Astrocyte (in vitro differentiated cells and primary cell): ENCODE measurements around the gene DENND1B. TPM values are rescaled to one million over a fixed set of nuclear protein-coding genes. Genes with fewer than 3 reads are reported as not detected.

Experiments
- DNase-seq: peaks from one replicate; pipeline ENCODE4 v3.0.0-alpha.2; 2010; ENCODE audit warnings: low read depth
- FAIRE-seq: peaks from 2 replicates; lab custom pipeline; 2011; peaks lifted over from hg19 to GRCh38; lab: Jason Lieb, UNC
- H2AFZ ChIP-seq: 2 replicates; pipeline ENCODE4 v1.6.0; 2012; ENCODE audit warnings: low read depth, low read length, inconsistent platforms
- H3K27ac ChIP-seq: 2 replicates; pipeline ENCODE4 v1.5.1; 2011; ENCODE audit warnings: low read depth, low read length, inconsistent platforms
- H3K27me3 ChIP-seq: 2 replicates; pipeline ENCODE4 v1.6.0; 2011; ENCODE audit warnings: low read length, inconsistent platforms; ENCODE audit not compliant: insufficient read depth
- H3K36me3 ChIP-seq: 2 replicates; pipeline ENCODE4 v1.5.1; 2011; ENCODE audit warnings: low read length, inconsistent platforms; ENCODE audit not compliant: insufficient read depth
- H3K4me1 ChIP-seq: 2 replicates; pipeline ENCODE4 v1.5.1; 2011; ENCODE audit warnings: low read length, inconsistent platforms; ENCODE audit not compliant: insufficient read depth
- H3K4me2 ChIP-seq: 2 replicates; pipeline ENCODE4 v1.6.0; 2012; ENCODE audit warnings: low read length, inconsistent platforms
- H3K4me3 ChIP-seq: 2 replicates; pipeline ENCODE4 v1.5.1; 2011; ENCODE audit warnings: low read depth, mild to moderate bottlenecking, low read length, inconsistent platforms; ENCODE audit not compliant: insufficient read depth
- H3K79me2 ChIP-seq: 2 replicates; pipeline ENCODE4 v1.6.0; 2012; ENCODE audit warnings: mild to moderate bottlenecking, low read length, inconsistent platforms; ENCODE audit not compliant: insufficient read depth
- H3K9ac ChIP-seq: 2 replicates; pipeline ENCODE4 v1.6.0; 2012; ENCODE audit warnings: mild to moderate bottlenecking, low read length, inconsistent platforms
- H3K9me3 ChIP-seq: 2 replicates; pipeline ENCODE4 v1.5.1; 2012; ENCODE audit warnings: low read depth, mild to moderate bottlenecking, low read length, inconsistent platforms; ENCODE audit not compliant: insufficient read depth
- H4K20me1 ChIP-seq: 2 replicates; pipeline ENCODE4 v1.6.0; 2012; ENCODE audit warnings: low read length, inconsistent platforms; ENCODE audit not compliant: insufficient read depth
- H3K27ac Mint-ChIP-seq: one replicate; pipeline ENCODE4 v1.8.0; 2021; ENCODE audit warnings: mild to moderate bottlenecking, mixed read lengths; ENCODE audit not compliant: unreplicated experiment
- H3K27me3 Mint-ChIP-seq: one replicate; pipeline ENCODE4 v1.8.0; 2021; ENCODE audit warnings: low read depth, mixed read lengths; ENCODE audit not compliant: unreplicated experiment
- H3K36me3 Mint-ChIP-seq: one replicate; pipeline ENCODE4 v1.8.0; 2021; ENCODE audit warnings: low read depth, mixed read lengths; ENCODE audit not compliant: unreplicated experiment
- H3K4me1 Mint-ChIP-seq: one replicate; pipeline ENCODE4 v1.8.0; 2021; ENCODE audit warnings: low read depth, mixed read lengths; ENCODE audit not compliant: unreplicated experiment
- H3K4me3 Mint-ChIP-seq: one replicate; pipeline ENCODE4 v1.8.0; 2021; ENCODE audit warnings: mild to moderate bottlenecking, moderate library complexity, mixed read lengths; ENCODE audit not compliant: unreplicated experiment
- H3K9me3 Mint-ChIP-seq: one replicate; pipeline ENCODE4 v1.8.0; 2021; ENCODE audit warnings: mild to moderate bottlenecking, mixed read lengths; ENCODE audit not compliant: unreplicated experiment
- CTCF ChIP-seq: IDR thresholded peaks from 2 replicates; pipeline ENCODE4 v1.5.1; 2011; ENCODE audit warnings: low read depth, mild to moderate bottlenecking, inconsistent platforms, low read length, moderate library complexity; ENCODE audit not compliant: insufficient read depth
- EZH2 ChIP-seq: IDR thresholded peaks from 2 replicates; pipeline ENCODE4 v1.6.1; 2012; ENCODE audit warnings: mild to moderate bottlenecking, low read length, inconsistent platforms; ENCODE audit not compliant: insufficient read depth
- total RNA-seq: library from RNA; stranded (reverse); gene quantifications from 2 replicates; pipeline ENCODE4 v1.2.1, GENCODE V29; 2021

The DENND1B gene
- total RNA-seq, 1 donor from 2014 or later, result 9.6 TPM

GRCh38 chr1:197808880-197809279, 33.6 kb upstream of the DENND1B start:
- H3K9me3 ChIP-seq, result no peaks in the 10 kb centered on the region
- H3K4me1 Mint-ChIP-seq, result no peaks in the 10 kb centered on the region
- H3K4me3 Mint-ChIP-seq, result no peak overlapping the region
- no peaks in the 10 kb centered on the region for H3K9me3 Mint-ChIP-seq
- H3K4me2 ChIP-seq, result no peak overlapping the region
- no peak for FAIRE-seq
- H3K4me1 ChIP-seq, result no peaks in the 10 kb centered on the region
- no peak overlapping the region for H2AFZ ChIP-seq
- TF ChIP-seq CTCF, result no peak
- no peak for TF ChIP-seq EZH2
- H3K4me3 ChIP-seq, result no peak overlapping the region
- H3K27me3 Mint-ChIP-seq, result no peaks in the 10 kb centered on the region
- H3K27ac Mint-ChIP-seq, result no peak overlapping the region
- no peaks in the 10 kb centered on the region for H3K36me3 ChIP-seq
- no peaks in the 10 kb centered on the region for H3K27me3 ChIP-seq
- no peaks in the 10 kb centered on the region for H4K20me1 ChIP-seq
- no peak overlapping the region for H3K27ac ChIP-seq
- H3K9ac ChIP-seq, result no peak overlapping the region
- DNase-seq, result no peak
- no peaks in the 10 kb centered on the region for H3K36me3 Mint-ChIP-seq
- no peaks in the 10 kb centered on the region for H3K79me2 ChIP-seq

GRCh38 chr1:197807739-197808453, 32.6 kb upstream of the DENND1B start:
- Histone ChIP-seq H3K27ac (no peak overlapping the region), H3K4me2 (no peak overlapping the region), H3K9ac (no peak overlapping the region), H3K4me3 (no peak overlapping the region), H3K36me3 (no peaks in the 10 kb centered on the region), H4K20me1 (no peaks in the 10 kb centered on the region), H3K9me3 (no peaks in the 10 kb centered on the region), H3K79me2 (no peaks in the 10 kb centered on the region), H2AFZ (no peak overlapping the region), H3K27me3 (no peaks in the 10 kb centered on the region), H3K4me1 (no peaks in the 10 kb centered on the region)
- Mint-ChIP-seq H3K27me3 (no peaks in the 10 kb centered on the region), H3K4me3 (no peak overlapping the region), H3K27ac (no peak overlapping the region), H3K36me3 (no peaks in the 10 kb centered on the region), H3K4me1 (no peaks in the 10 kb centered on the region), H3K9me3 (no peaks in the 10 kb centered on the region)
- DNase-seq (no peak), FAIRE-seq (no peak)
- TF ChIP-seq EZH2 (no peak), CTCF (no peak)

GRCh38 chr1:197807216-197807615, 31.9 kb upstream of the DENND1B start:
- DNase-seq (no peak), FAIRE-seq (no peak)
- H3K4me3 Mint-ChIP-seq, result no peak overlapping the region
- Histone ChIP-seq H3K27me3 (no peaks in the 10 kb centered on the region), H3K27ac (no peak overlapping the region), H3K4me1 (no peaks in the 10 kb centered on the region), H2AFZ (no peak overlapping the region), H3K4me2 (no peak overlapping the region), H3K4me3 (no peak overlapping the region), H3K9ac (no peak overlapping the region), H4K20me1 (no peaks in the 10 kb centered on the region), H3K79me2 (no peaks in the 10 kb centered on the region), H3K36me3 (no peaks in the 10 kb centered on the region), H3K9me3 (no peaks in the 10 kb centered on the region)
- H3K4me1 Mint-ChIP-seq, result no peaks in the 10 kb centered on the region
- no peak overlapping the region for H3K27ac Mint-ChIP-seq
- TF ChIP-seq CTCF (no peak), EZH2 (no peak)
- no peaks in the 10 kb centered on the region for H3K9me3 Mint-ChIP-seq
- H3K36me3 Mint-ChIP-seq, result no peaks in the 10 kb centered on the region
- H3K27me3 Mint-ChIP-seq, result no peaks in the 10 kb centered on the region
